Measurements from ENCODE around the gene UBAC1.
"Not testable (repeated sequence)": the region's sequence is repeated elsewhere in the genome, so short reads cannot be mapped to it uniquely, and the experiment has no call there.

The UBAC1 gene

GRCh38 chr9:135960411-135961276 lies 529 bp downstream of the UBAC1 start:
- DNase-seq (ENCODE audit: low read depth in 1 of 2, low spot score in 1 of 2) = no peak

- DNase-seq (ENCODE audit: low read depth in 1 of 2, low spot score in 1 of 2) = no peak
These were observed 1.4 kb downstream of the UBAC1 start for GRCh38 chr9:135959814-135960213.

GRCh38 chr9:135958485-135958884 lies 2.7 kb downstream of the UBAC1 start:
- DNase-seq (ENCODE audit: low read depth in 1 of 2, low spot score in 1 of 2) = no peak

- DNase-seq (ENCODE audit: low read depth in 1 of 2, low spot score in 1 of 2) = no peak
These were observed 3.7 kb downstream of the UBAC1 start for GRCh38 chr9:135957431-135957830.

- DNase-seq (ENCODE audit: low read depth in 1 of 2, low spot score in 1 of 2) = no peak
These were observed 4.4 kb downstream of the UBAC1 start for GRCh38 chr9:135956802-135957174.

GRCh38 chr9:135955934-135956801 lies 5.0 kb downstream of the UBAC1 start:
- DNase-seq (ENCODE audit: low read depth in 1 of 2, low spot score in 1 of 2) = no peak

GRCh38 chr9:135952664-135953206 lies 8.4 kb downstream of the UBAC1 start:
- DNase-seq (ENCODE audit: low read depth in 1 of 2, low spot score in 1 of 2) = no peak

GRCh38 chr9:135951889-135952663 lies 9.1 kb downstream of the UBAC1 start:
- no peak for DNase-seq (ENCODE audit: low read depth in 1 of 2, low spot score in 1 of 2)

- not testable (repeated sequence) for DNase-seq (ENCODE audit: low read depth in 1 of 2, low spot score in 1 of 2)
These were observed 9.9 kb downstream of the UBAC1 start for GRCh38 chr9:135951310-135951709.

GRCh38 chr9:135950841-135951240 lies 10.3 kb downstream of the UBAC1 start:
- not testable (repeated sequence) for DNase-seq (ENCODE audit: low read depth in 1 of 2, low spot score in 1 of 2)

GRCh38 chr9:135950135-135950682 lies 11.0 kb downstream of the UBAC1 start:
- DNase-seq (ENCODE audit: low read depth in 1 of 2, low spot score in 1 of 2) = no peak

- no peak for DNase-seq (ENCODE audit: low read depth in 1 of 2, low spot score in 1 of 2)
These were observed 11.6 kb downstream of the UBAC1 start for GRCh38 chr9:135949501-135950134.

GRCh38 chr9:135948968-135949367 lies 12.2 kb downstream of the UBAC1 start:
- DNase-seq (ENCODE audit: low read depth in 1 of 2, low spot score in 1 of 2) = no peak

GRCh38 chr9:135948446-135948845 lies 12.7 kb downstream of the UBAC1 start:
- no peak for DNase-seq (ENCODE audit: low read depth in 1 of 2, low spot score in 1 of 2)

GRCh38 chr9:135947582-135947981 lies 13.6 kb downstream of the UBAC1 start:
- DNase-seq (ENCODE audit: low read depth in 1 of 2, low spot score in 1 of 2) = no peak

GRCh38 chr9:135947105-135947504 lies 14.1 kb downstream of the UBAC1 start:
- not testable (repeated sequence) for DNase-seq (ENCODE audit: low read depth in 1 of 2, low spot score in 1 of 2)

- DNase-seq (ENCODE audit: low read depth in 1 of 2, low spot score in 1 of 2) = no peak
These were observed 14.7 kb downstream of the UBAC1 start for GRCh38 chr9:135946392-135946994.

- DNase-seq (ENCODE audit: low read depth in 1 of 2, low spot score in 1 of 2) = no peak
These were observed 15.2 kb downstream of the UBAC1 start for GRCh38 chr9:135945969-135946368.

- no peak for DNase-seq (ENCODE audit: low read depth in 1 of 2, low spot score in 1 of 2)
These were observed 16.5 kb downstream of the UBAC1 start for GRCh38 chr9:135944444-135945252.

Measured in stimulated activated CD4-positive, alpha-beta T cell treated with anti-CD3 and anti-CD28 coated beads, Interleukin-15, amount 100 ng/mL, for 1 hour (primary cell).